BE2C (cell line): ENCODE data around the gene MEGF11.

ENCODE experiments used
- DNase-seq: peaks from one replicate; pipeline ENCODE4 v3.0.0-alpha.2; 2020
- H3K27me3 ChIP-seq: fragments of 250-450 bp; sonication (Bioruptor Pico); 2 replicates; pipeline ENCODE4 v1.5.1; 2020; ENCODE audit warnings: mild to moderate bottlenecking
- H3K36me3 ChIP-seq: fragments of 250-450 bp; sonication (Bioruptor Pico); 2 replicates; pipeline ENCODE4 v1.5.1; 2020; ENCODE audit warnings: mild to moderate bottlenecking
- H3K4me1 ChIP-seq: fragments of 250-450 bp; sonication (Bioruptor Pico); 2 replicates; pipeline ENCODE4 v1.5.1; 2020
- H3K4me3 ChIP-seq: 2 replicates; pipeline ENCODE4 v1.5.1; 2011; ENCODE audit warnings: low read depth, low read length
- H3K9me3 ChIP-seq: fragments of 250-450 bp; sonication (Bioruptor Pico); 2 replicates; pipeline ENCODE4 v1.5.1; 2020
- TF ChIP-seq, protein P1 (sequence below): IDR thresholded peaks from 2 replicates; pipeline ENCODE4 v1.5.1; 2012; ENCODE audit warnings: mild to moderate bottlenecking, low read depth, low read length

MEGF11 gene

DNA sequence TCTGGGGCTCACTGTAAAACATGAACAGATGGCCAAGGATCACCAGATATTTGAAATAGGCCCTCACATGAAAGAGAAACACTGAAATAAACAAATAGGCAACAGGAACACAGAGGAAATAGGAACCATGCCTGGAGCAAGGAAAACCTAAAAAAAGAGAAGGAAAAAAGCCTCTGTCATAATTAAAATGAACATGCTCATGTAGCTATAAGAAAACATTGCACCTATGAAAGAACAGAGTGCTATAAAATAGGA, 281.9 kb downstream of the MEGF11 start:
- TF ChIP-seq, protein P1, sequence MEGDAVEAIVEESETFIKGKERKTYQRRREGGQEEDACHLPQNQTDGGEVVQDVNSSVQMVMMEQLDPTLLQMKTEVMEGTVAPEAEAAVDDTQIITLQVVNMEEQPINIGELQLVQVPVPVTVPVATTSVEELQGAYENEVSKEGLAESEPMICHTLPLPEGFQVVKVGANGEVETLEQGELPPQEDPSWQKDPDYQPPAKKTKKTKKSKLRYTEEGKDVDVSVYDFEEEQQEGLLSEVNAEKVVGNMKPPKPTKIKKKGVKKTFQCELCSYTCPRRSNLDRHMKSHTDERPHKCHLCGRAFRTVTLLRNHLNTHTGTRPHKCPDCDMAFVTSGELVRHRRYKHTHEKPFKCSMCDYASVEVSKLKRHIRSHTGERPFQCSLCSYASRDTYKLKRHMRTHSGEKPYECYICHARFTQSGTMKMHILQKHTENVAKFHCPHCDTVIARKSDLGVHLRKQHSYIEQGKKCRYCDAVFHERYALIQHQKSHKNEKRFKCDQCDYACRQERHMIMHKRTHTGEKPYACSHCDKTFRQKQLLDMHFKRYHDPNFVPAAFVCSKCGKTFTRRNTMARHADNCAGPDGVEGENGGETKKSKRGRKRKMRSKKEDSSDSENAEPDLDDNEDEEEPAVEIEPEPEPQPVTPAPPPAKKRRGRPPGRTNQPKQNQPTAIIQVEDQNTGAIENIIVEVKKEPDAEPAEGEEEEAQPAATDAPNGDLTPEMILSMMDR: no peak
- no peaks in the 10 kb centered on the region for H3K36me3 ChIP-seq
- no peaks in the 10 kb centered on the region for H3K4me1 ChIP-seq
- H3K4me3 ChIP-seq: no peak overlapping the region
- no peak for DNase-seq
- H3K27me3 ChIP-seq: no peaks in the 10 kb centered on the region
- no peaks in the 10 kb centered on the region for H3K9me3 ChIP-seq

DNA sequence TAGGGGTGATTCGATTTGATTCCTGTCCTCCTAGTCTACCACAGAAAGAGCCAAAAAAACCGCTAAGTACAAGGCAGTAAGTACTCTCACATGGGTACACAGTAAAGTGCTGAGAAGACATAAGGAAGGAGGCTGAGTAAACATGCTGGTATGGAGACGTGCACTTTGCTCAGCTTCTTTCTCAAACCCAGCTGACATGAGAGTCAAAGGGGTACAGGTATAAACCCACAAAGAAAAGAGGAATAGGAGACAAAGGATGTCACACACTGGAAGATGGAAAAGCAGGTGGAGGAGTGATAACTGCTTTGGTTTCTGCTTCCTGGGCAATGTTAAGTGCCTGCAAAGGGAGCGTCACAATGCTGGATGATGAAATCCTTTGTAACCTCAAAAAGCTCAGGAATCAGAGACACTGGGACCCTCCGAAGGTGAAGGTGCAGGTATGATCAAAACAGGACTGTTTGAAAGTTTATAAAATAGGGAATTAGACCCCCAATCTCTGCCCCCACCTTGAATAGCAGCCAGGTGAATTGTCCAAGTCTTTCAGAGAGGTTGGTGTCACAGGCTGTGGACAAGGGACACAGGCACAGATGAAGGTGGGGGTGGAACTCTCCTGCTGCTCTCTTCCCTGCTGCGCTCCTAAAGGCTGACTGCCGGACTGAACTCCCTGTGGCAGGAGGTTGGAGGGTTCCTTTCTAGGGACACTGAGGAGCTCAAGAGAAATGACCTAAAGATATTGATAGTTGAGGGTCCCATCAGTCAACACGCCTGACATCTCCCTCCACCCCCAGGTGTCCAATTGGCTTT, 282.4 kb downstream of the MEGF11 start:
- H3K4me3 ChIP-seq: no peak overlapping the region
- no peaks in the 10 kb centered on the region for H3K9me3 ChIP-seq
- TF ChIP-seq, protein P1: no peak
- no peaks in the 10 kb centered on the region for H3K27me3 ChIP-seq
- no peaks in the 10 kb centered on the region for H3K36me3 ChIP-seq
- no peak for DNase-seq
- H3K4me1 ChIP-seq: no peaks in the 10 kb centered on the region

DNA sequence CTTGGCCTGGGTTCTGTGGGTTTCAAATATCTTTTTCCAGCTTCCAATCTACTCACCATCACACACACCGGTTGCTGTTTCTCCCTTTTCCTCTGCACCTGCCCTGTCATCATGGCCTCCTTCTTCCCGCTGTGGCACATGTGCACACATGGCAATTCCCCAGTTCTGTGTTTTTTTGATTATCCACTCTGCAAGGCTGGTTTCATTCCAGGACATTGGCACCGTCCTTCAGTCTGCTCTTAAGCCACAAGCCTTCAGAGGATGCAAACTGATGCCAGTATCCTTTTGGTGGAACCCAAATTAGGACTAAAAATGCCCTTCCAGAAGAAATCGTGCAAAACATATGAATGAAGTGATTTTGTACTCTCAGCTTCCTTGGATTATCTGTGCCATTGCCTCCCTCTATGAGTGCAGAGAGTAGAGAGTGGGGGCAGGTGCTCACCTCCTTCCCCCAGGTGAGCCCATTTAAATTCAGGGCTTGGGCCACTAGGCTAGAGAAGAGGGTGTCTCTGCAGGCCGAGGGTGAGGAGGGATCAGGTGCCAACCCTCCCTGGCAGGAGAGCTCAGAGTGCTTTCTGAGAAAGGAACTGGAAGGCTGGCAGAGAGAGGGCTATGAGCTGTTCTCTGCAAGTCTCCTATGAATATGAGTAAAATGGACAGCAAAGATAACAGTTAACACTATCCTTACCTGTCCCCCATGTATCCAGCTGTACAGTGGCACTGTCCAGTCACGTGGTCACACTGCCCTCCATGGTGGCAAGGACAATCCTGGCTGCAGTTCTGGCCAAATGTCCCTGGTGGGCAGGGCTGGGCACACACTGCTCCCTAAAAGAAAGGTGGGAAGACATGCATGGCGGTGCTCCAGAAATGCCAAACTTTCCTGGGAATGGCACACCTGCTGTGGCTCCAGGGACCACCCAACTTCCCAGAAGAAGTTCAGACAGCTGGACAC, 283.4 kb downstream of the MEGF11 start:
- TF ChIP-seq, protein P1: no peak

DNA sequence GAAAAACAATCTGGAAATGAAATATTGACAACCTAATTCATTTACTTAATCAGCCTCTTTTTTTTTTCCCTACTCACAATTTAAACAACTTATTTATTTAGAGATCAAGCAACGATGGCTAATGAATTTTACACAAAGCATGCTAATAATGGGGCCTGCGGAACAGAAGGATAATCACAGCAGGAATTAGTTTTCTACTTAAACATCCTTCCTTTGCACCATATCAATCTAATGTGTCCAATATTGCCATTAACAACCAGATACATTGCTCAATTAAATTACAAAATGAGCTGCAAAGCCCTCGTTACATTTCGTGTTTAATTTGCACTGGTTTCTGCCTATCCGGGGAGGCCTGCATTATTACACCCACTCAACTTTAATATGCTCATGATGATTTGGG, 285.0 kb downstream of the MEGF11 start:
- Histone ChIP-seq H3K9me3 (no peaks in the 10 kb centered on the region), H3K27me3 (no peaks in the 10 kb centered on the region), H3K4me1 (no peaks in the 10 kb centered on the region), H3K36me3 (no peaks in the 10 kb centered on the region), H3K4me3 (no peak overlapping the region)
- TF ChIP-seq, protein P1: no peak
- no peak for DNase-seq

More for the DNA sequence above, 283.4 kb downstream of the MEGF11 start:
- no peaks in the 10 kb centered on the region for H3K4me1 ChIP-seq
- no peaks in the 10 kb centered on the region for H3K9me3 ChIP-seq
- H3K4me3 ChIP-seq: no peak overlapping the region
- no peaks in the 10 kb centered on the region for H3K27me3 ChIP-seq
- DNase-seq: no peak
- no peaks in the 10 kb centered on the region for H3K36me3 ChIP-seq

DNA sequence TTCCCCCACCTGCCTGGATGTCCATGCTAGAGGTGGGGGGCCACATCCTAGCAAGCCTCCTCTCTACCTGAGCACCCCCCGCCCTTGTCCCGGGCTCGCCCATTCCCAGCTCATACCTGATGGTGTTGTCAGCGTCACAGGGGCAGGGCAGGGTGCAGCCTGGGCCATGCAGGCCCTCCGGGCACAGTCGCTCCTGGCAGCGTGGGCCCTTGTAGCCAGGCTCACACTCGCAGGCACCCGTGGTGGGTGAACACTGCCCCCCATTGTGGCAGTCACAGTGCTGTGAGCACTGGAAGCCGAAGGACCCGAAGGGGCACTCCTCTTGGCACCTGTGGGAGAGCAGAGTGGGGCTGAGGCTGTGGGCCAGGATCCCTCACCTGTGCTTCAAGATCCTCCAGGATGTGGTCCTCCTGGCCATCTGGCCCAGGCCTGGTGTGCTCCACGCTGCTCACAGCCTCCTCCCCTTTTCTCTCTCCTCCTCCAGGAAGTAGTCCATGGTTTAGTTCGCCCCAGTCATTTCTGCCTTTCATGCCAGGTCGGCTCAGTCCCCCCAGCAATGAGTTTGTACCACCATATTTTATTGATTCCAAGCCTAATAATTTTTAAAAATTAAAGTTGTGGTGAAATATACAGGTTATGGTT, 288.6 kb downstream of the MEGF11 start:
- no peaks in the 10 kb centered on the region for H3K9me3 ChIP-seq

More for the DNA sequence above, 288.6 kb downstream of the MEGF11 start:
- Histone ChIP-seq H3K27me3 (no peaks in the 10 kb centered on the region), H3K36me3 (no peaks in the 10 kb centered on the region), H3K4me1 (peaks cover 2% of the 10 kb centered on the region; the same call in 1 of the 2 replicates), H3K4me3 (no peak overlapping the region)
- TF ChIP-seq, protein P1: no peak
- no peak for DNase-seq
